Ascending aorta (tissue), 2 donors: ENCODE measurements around the gene DSE. TPM values are rescaled to one million over a fixed set of nuclear protein-coding genes. Genes with fewer than 3 reads are reported as not detected.
"Not testable (repeated sequence)": the region's sequence is repeated elsewhere in the genome, so short reads cannot be mapped to it uniquely, and the experiment has no call there.

Experiments used
- DNase-seq, 2 donors: peaks; one replicate each; pipeline ENCODE4 v3.0.0-alpha.2; 2019; ENCODE audit warnings: low spot score in 2 of 2
- H3K27ac ChIP-seq, 2 donors: fragments of 200-600 bp; sonication (generic); one replicate each; pipeline ENCODE4 v1.5.1; 2016 to 2017; ENCODE audit warnings: mild to moderate bottlenecking in 1 of 2
- H3K27me3 ChIP-seq: fragments of 200-600 bp; sonication (generic); one replicate; pipeline ENCODE4 v1.5.1; 2017
- H3K36me3 ChIP-seq, 2 donors: fragments of 200-600 bp; sonication (generic); one replicate each; pipeline ENCODE4 v1.5.1; 2016
- H3K4me1 ChIP-seq, 2 donors: fragments of 200-600 bp; sonication (generic); one replicate each; pipeline ENCODE4 v1.5.1; 2016 to 2017; ENCODE audit warnings: mild to moderate bottlenecking in 1 of 2
- H3K4me3 ChIP-seq, 2 donors: fragments of 200-600 bp; sonication (generic); one replicate each; pipeline ENCODE4 v1.5.1; 2016 to 2017; ENCODE audit warnings: mild to moderate bottlenecking in 1 of 2
- H3K9me3 ChIP-seq, 2 donors: fragments of 200-600 bp; sonication (generic); one replicate each; pipeline ENCODE4 v1.5.1; 2016
- CTCF ChIP-seq, 3 experiments: fragments of 200-600 bp in 2 of 3; fragments of 450-650 bp in 1 of 3; sonication (generic) in 2 of 3; IDR thresholded peaks; one replicate each; pipeline ENCODE4 v1.5.1; 2016 to 2019; ENCODE audit warnings: antibody characterized with exemption in 3 of 3, mild to moderate bottlenecking in 1 of 3, moderate library complexity in 1 of 3
- intact Hi-C: fragments of 100-400 bp; cut with DNase I; formaldehyde crosslinking; loops from one replicate; pipeline ENCODE4 v1.15.1; 2023
- total RNA-seq: library from RNA; depleted of rRNA; stranded (reverse); fragments of >200 nt; gene quantifications from one replicate; pipeline ENCODE4 v1.1.0, GENCODE V29; 2016

The DSE gene
- total RNA-seq, 1 donor from 2014 or later = 27.6 TPM

- Histone ChIP-seq H3K4me1 (no peaks in the 10 kb centered on the region), H3K27me3 (no peaks in the 10 kb centered on the region), H3K36me3 (no peaks in the 10 kb centered on the region), H3K27ac (no peak overlapping the region), H3K4me3 (no peak overlapping the region), H3K9me3 (no peaks in the 10 kb centered on the region)
- no peak for TF ChIP-seq CTCF (IDR thresholded peaks at IDR 0.05)
- DNase-seq = no peak
- intact Hi-C loops = no loop called here
Observed at GRCh38 chr6:116335612-116336215, 35.0 kb upstream of the DSE start.

- no peak for DNase-seq
- intact Hi-C loops = no loop called here
- Histone ChIP-seq H3K36me3 (no peaks in the 10 kb centered on the region), H3K27ac (no peak overlapping the region), H3K4me1 (no peaks in the 10 kb centered on the region), H3K4me3 (no peak overlapping the region), H3K9me3 (no peaks in the 10 kb centered on the region), H3K27me3 (no peaks in the 10 kb centered on the region)
- TF ChIP-seq CTCF (IDR thresholded peaks at IDR 0.05) = no peak
Observed at GRCh38 chr6:116338943-116339342, 31.8 kb upstream of the DSE start.

- H3K4me1 ChIP-seq, intact Hi-C loops, H3K4me3 ChIP-seq, H3K27me3 ChIP-seq, H3K36me3 ChIP-seq, H3K27ac ChIP-seq, H3K9me3 ChIP-seq, DNase-seq: not testable (repeated sequence)
Observed at GRCh38 chr6:116340625-116341024, 30.1 kb upstream of the DSE start.

- no peak for DNase-seq
- H3K9me3 ChIP-seq = no peaks in the 10 kb centered on the region
- no peaks in the 10 kb centered on the region for H3K36me3 ChIP-seq
- intact Hi-C loops = no loop called here
- no peak overlapping the region for H3K4me3 ChIP-seq
- no peak for TF ChIP-seq CTCF (IDR thresholded peaks at IDR 0.05)
- no peak overlapping the region for H3K27ac ChIP-seq
- H3K4me1 ChIP-seq = peaks cover 0 to 14% of the 10 kb centered on the region in 2 donors
- H3K27me3 ChIP-seq = no peaks in the 10 kb centered on the region
Observed at GRCh38 chr6:116349216-116349615, 21.5 kb upstream of the DSE start.

- intact Hi-C loops = no loop called here
- no peak for DNase-seq
- H3K9me3 ChIP-seq = no peaks in the 10 kb centered on the region
- no peak overlapping the region for H3K27ac ChIP-seq
- peaks cover 0 to 14% of the 10 kb centered on the region in 2 donors for H3K4me1 ChIP-seq
- TF ChIP-seq CTCF (IDR thresholded peaks at IDR 0.05) = no peak
- H3K4me3 ChIP-seq = no peak overlapping the region
- no peaks in the 10 kb centered on the region for H3K27me3 ChIP-seq
- no peaks in the 10 kb centered on the region for H3K36me3 ChIP-seq
Observed at GRCh38 chr6:116351101-116351500, 19.6 kb upstream of the DSE start.

GRCh38 chr6:116352515-116353471 is 18.0 kb upstream of the DSE start:
- Histone ChIP-seq H3K27me3 (no peaks in the 10 kb centered on the region), H3K4me1 (peaks cover 0 to 14% of the 10 kb centered on the region in 2 donors), H3K4me3 (no peak overlapping the region), H3K9me3 (no peaks in the 10 kb centered on the region), H3K27ac (peak overlapping the region; percentile 65 to 66), H3K36me3 (no peaks in the 10 kb centered on the region)
- intact Hi-C loops = no loop called here
- DNase-seq = no peak
- TF ChIP-seq CTCF (IDR thresholded peaks at IDR 0.05) = no peak
